IMR-90 (cell line): ENCODE results near the gene LIAS. TPM values are rescaled to one million over a fixed set of nuclear protein-coding genes. Genes with fewer than 3 reads are reported as not detected.

Experiments used
- ATAC-seq: fragments of 200-7000 bp; cut with Tn5 transposase; 2 replicates; pipeline ENCODE4 v1.9.1; 2020; ENCODE audit warnings: low read depth, mild to moderate bottlenecking, moderate library complexity
- BruUV-seq: library from RNA; stranded (reverse); fragments of 400-500 nt; replicated peaks from 2 replicates; lab custom pipeline; 2021; lab: Mats Ljungman, UMichigan
- CTCF ChIA-PET: fragments of 300-600 bp; formaldehyde crosslinking; extraction: SDS; loops from one replicate; lab custom pipeline; 2021; ENCODE audit warnings: antibody characterized with exemption; lab: Yijun Ruan, JAX
- POLR2A ChIA-PET: fragments of 300-600 bp; sonication (Branson Sonifier 250); formaldehyde crosslinking; loops from one replicate; lab custom pipeline; 2022; ENCODE audit warnings: antibody characterized with exemption; ENCODE audit not compliant: unreplicated experiment; lab: Charles Lee
- DNase-seq: peaks from one replicate; pipeline ENCODE4 v3.0.0; 2013
- H2AFZ ChIP-seq: replicated peaks from 2 replicates; pipeline ENCODE3; 2013; ENCODE audit warnings: low read length, mild to moderate bottlenecking; ENCODE audit not compliant: poor library complexity
- H2AK5ac ChIP-seq: 2 replicates; pipeline ENCODE4 v1.6.1; 2013; ENCODE audit warnings: low read depth, low read length, inconsistent platforms
- H2AK9ac ChIP-seq: replicated peaks from 2 replicates; pipeline ENCODE3; 2013; ENCODE audit warnings: mild to moderate bottlenecking, low read depth, low read length, moderate library complexity; ENCODE audit not compliant: poor library complexity
- H2BK120ac ChIP-seq: 2 replicates; pipeline ENCODE4 v1.6.1; 2013; ENCODE audit warnings: low read depth, low read length, inconsistent platforms
- H2BK15ac ChIP-seq: 3 replicates; pipeline ENCODE4 v1.6.1; 2013; ENCODE audit warnings: low read depth, low read length, inconsistent platforms
- H2BK20ac ChIP-seq: 2 replicates; pipeline ENCODE4 v1.6.1; 2013; ENCODE audit warnings: low read depth, mild to moderate bottlenecking, inconsistent platforms, low read length, moderate library complexity
- H2BK5ac ChIP-seq: 2 replicates; pipeline ENCODE4 v1.6.1; 2013; ENCODE audit warnings: mild to moderate bottlenecking, low read depth, low read length, inconsistent platforms; ENCODE audit not compliant: poor library complexity, severe bottlenecking
- H3K14ac ChIP-seq: replicated peaks from 2 replicates; pipeline ENCODE4 v1.6.1; 2013; ENCODE audit warnings: low read depth, low read length, inconsistent platforms
- H3K18ac ChIP-seq: 2 replicates; pipeline ENCODE4 v1.6.1; 2013; ENCODE audit warnings: low read depth, low read length, control low read depth
- H3K23ac ChIP-seq: 2 replicates; pipeline ENCODE4 v1.6.1; 2013; ENCODE audit warnings: low read depth, low read length, inconsistent platforms
- H3K27ac ChIP-seq: 2 replicates; pipeline ENCODE4 v1.5.1; 2013; ENCODE audit warnings: mild to moderate bottlenecking, control low read depth, low read length; ENCODE audit not compliant: insufficient read depth
- H3K27me3 ChIP-seq: 2 replicates; pipeline ENCODE4 v1.6.1; 2013; ENCODE audit warnings: low read length; ENCODE audit not compliant: control insufficient read depth, insufficient read depth
- H3K36me3 ChIP-seq: 2 replicates; pipeline ENCODE4 v1.6.1; 2013; ENCODE audit warnings: low read length, mixed read lengths; ENCODE audit not compliant: control insufficient read depth, insufficient read depth
- H3K4ac ChIP-seq: 2 replicates; pipeline ENCODE4 v1.6.1; 2013; ENCODE audit warnings: low read depth, low read length, inconsistent platforms
- H3K4me1 ChIP-seq: 2 replicates; pipeline ENCODE4 v1.6.1; 2013; ENCODE audit warnings: low read length, mixed read lengths; ENCODE audit not compliant: control insufficient read depth, insufficient read depth
- H3K4me2 ChIP-seq: 2 replicates; pipeline ENCODE4 v1.6.1; 2013; ENCODE audit warnings: low read depth, mild to moderate bottlenecking, control low read depth, low read length, moderate library complexity
- H3K4me3 ChIP-seq: 2 replicates; pipeline ENCODE4 v1.5.1; 2013; ENCODE audit warnings: low read depth, mild to moderate bottlenecking, control low read depth, low read length, moderate library complexity; ENCODE audit not compliant: insufficient read depth
- H3K56ac ChIP-seq: 2 replicates; pipeline ENCODE4 v1.6.1; 2013; ENCODE audit warnings: low read length, inconsistent platforms; ENCODE audit not compliant: insufficient read depth; ENCODE audit errors: extremely low read depth
- H3K79me1 ChIP-seq, 2 experiments: 2 replicates each; pipeline ENCODE4 v1.6.1; 2013; ENCODE audit warnings: low read length in 2 of 2, inconsistent platforms in 1 of 2, low read depth in 1 of 2
- H3K9ac ChIP-seq: 2 replicates; pipeline ENCODE4 v1.6.1; 2013; ENCODE audit warnings: low read depth, low read length, control low read depth
- H3K9me1 ChIP-seq: 2 replicates; pipeline ENCODE4 v1.6.1; 2013; ENCODE audit warnings: low read length, inconsistent platforms; ENCODE audit not compliant: insufficient read depth
- H3K9me3 ChIP-seq: 2 replicates; pipeline ENCODE4 v1.6.1; 2013; ENCODE audit warnings: low read length; ENCODE audit not compliant: control insufficient read depth, insufficient read depth
- H4K20me1 ChIP-seq: 2 replicates; pipeline ENCODE4 v1.6.1; 2013; ENCODE audit warnings: low read length, inconsistent platforms; ENCODE audit not compliant: insufficient read depth
- H4K5ac ChIP-seq: 2 replicates; pipeline ENCODE4 v1.6.1; 2013; ENCODE audit warnings: mild to moderate bottlenecking, low read depth, low read length, control low read depth
- H4K8ac ChIP-seq, 2 experiments: 2 replicates each; pipeline ENCODE4 v1.6.1; 2013; ENCODE audit warnings: low read depth in 2 of 2, low read length in 2 of 2, control low read depth in 1 of 2, inconsistent platforms in 1 of 2
- H4K91ac ChIP-seq: 2 replicates; pipeline ENCODE4 v1.6.1; 2013; ENCODE audit warnings: low read depth, low read length, inconsistent platforms; ENCODE audit not compliant: insufficient read depth
- BHLHE40 ChIP-seq: fragments of 150-350 bp; IDR thresholded peaks from 2 replicates; pipeline ENCODE4 v1.6.1; 2016; ENCODE audit warnings: mild to moderate bottlenecking, low read depth, low read length
- CHD1 ChIP-seq: IDR thresholded peaks from 2 replicates; pipeline ENCODE4 v1.6.1; 2012; ENCODE audit warnings: low read depth, low read length, improper control_type of control experiment
- FOS ChIP-seq: fragments of 150-350 bp; IDR thresholded peaks from 2 replicates; pipeline ENCODE4 v1.6.1; 2016; ENCODE audit warnings: low read depth, low read length
- MAFK ChIP-seq: IDR thresholded peaks from 2 replicates; pipeline ENCODE4 v1.6.1; 2012; ENCODE audit warnings: low read depth, low read length, improper control_type of control experiment
- MAZ ChIP-seq: IDR thresholded peaks from 2 replicates; pipeline ENCODE4 v1.6.1; 2012; ENCODE audit warnings: low read depth, mild to moderate bottlenecking, low read length, improper control_type of control experiment, moderate library complexity, borderline replicate concordance
- MXI1 ChIP-seq: IDR thresholded peaks from 2 replicates; pipeline ENCODE4 v1.6.1; 2012; ENCODE audit warnings: low read depth, mild to moderate bottlenecking, low read length, moderate library complexity, borderline replicate concordance
- NFE2L2 ChIP-seq: fragments of 150-350 bp; IDR thresholded peaks from 2 replicates; pipeline ENCODE4 v1.6.1; 2016; ENCODE audit warnings: low read depth, mild to moderate bottlenecking, low read length
- RAD21 ChIP-seq: IDR thresholded peaks from 2 replicates; pipeline ENCODE4 v1.6.1; 2012; ENCODE audit warnings: low read length, improper control_type of control experiment
- RCOR1 ChIP-seq: IDR thresholded peaks from 2 replicates; pipeline ENCODE4 v1.6.1; 2012; ENCODE audit warnings: mild to moderate bottlenecking, low read length, improper control_type of control experiment; ENCODE audit not compliant: insufficient replicate concordance
- RFX5 ChIP-seq: IDR thresholded peaks from 2 replicates; pipeline ENCODE4 v1.8.0; 2012; ENCODE audit warnings: low read depth, mild to moderate bottlenecking, low read length, moderate library complexity
- SMC3 ChIP-seq: fragments of 150-350 bp; IDR thresholded peaks from 2 replicates; pipeline ENCODE4 v1.6.1; 2016; ENCODE audit warnings: low read depth, mild to moderate bottlenecking, antibody characterized with exemption, low read length, moderate library complexity
- WGBS, 2 experiments: methylation state at CpG; one replicate each; pipeline versions ENCODE4 v1.1.5 to v1.1.7; 2013; ENCODE audit warnings: missing lambda C conversion rate in 2 of 2; ENCODE audit not compliant: insufficient read length in 1 of 2; ENCODE audit errors: extremely low coverage in 2 of 2; 5-methylcytosine and 5-hydroxymethylcytosine counted together
- dilution Hi-C: fragments of 300-500 bp; cut with HindIII; formaldehyde crosslinking; loops from one replicate; pipeline ENCODE4 v1.14.3; 2018; ENCODE audit warnings: low sequenced_read_pairs; ENCODE audit not compliant: unreplicated experiment
- in situ Hi-C: fragments of 300-500 bp; cut with MboI; formaldehyde crosslinking; loops from 3 replicates; pipeline ENCODE4 v1.14.3; 2019; ENCODE audit warnings: low sequenced_read_pairs, inconsistent platforms, mixed read lengths
- intact Hi-C: fragments of 100-400 bp; cut with micrococcal nuclease; formaldehyde crosslinking; loops from 2 replicates; pipeline ENCODE4 v1.10.0; 2022
- polyA plus RNA-seq, 3 experiments: library from polyadenylated mRNA; depleted of rRNA; stranded (reverse); fragments of >200 nt; gene quantifications; 2 replicates each; pipeline ENCODE4 v1.2.3, GENCODE V29; 2012; ENCODE audit warnings: low replicate concordance in 1 of 3
- total RNA-seq: library from RNA; depleted of rRNA; stranded (reverse); fragments of >200 nt; gene quantifications from 2 replicates; pipeline ENCODE4 v1.2.3, GENCODE V29; 2012
- TF ChIP-seq, protein P1 (sequence below): conservative IDR thresholded peaks from 2 replicates; pipeline ENCODE4 v1.5.1; 2012; ENCODE audit warnings: mild to moderate bottlenecking, low read depth, low read length, improper control_type of control experiment
- TF ChIP-seq, protein P2 (sequence below): fragments of 150-350 bp; IDR thresholded peaks from 2 replicates; pipeline ENCODE4 v1.6.1; 2017; ENCODE audit warnings: mild to moderate bottlenecking, antibody characterized with exemption, low read length, low read depth

The LIAS gene
- total and polyA plus RNA-seq, 2 of the 4 experiments (the other 2 are of a cell fraction) = 3.2 to 7.8 TPM

DNA sequence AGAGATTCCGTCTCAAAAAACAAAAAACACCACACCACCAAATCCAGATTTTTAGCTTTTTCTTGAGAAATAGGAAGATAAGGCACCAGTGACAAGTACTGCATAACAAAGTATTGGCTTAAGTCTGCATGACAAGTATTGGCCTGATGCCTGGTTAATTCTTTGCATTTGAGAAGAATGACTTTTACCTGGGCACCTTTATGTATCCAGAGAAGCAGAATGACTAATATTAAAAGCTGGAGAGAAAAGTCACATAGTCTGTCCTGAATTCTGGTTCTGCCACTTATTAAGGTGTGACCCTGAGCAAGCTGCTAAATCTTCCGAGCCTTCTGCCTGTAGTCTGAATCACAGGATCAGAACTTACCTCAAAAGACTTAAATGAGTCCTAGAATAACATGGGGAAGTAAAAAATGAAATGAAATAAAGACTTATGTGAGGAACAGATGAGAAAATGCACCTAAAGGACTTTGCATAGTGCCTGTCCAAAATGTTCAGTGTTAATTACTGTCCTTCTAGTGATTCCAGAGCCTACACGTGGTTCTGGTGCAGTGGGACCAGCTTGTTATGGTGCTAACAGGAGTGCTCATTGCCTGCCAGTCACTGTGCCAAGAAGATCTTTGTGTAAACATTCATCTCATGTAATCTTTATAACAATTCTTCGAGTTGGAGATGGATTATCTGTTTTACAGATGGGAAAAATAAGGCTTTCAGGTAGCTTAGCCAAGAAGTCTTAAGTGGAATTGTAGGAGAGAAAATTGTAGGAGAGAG, 36.8 kb downstream of the LIAS start (continued):
- TF ChIP-seq FOS = no peak

DNA sequence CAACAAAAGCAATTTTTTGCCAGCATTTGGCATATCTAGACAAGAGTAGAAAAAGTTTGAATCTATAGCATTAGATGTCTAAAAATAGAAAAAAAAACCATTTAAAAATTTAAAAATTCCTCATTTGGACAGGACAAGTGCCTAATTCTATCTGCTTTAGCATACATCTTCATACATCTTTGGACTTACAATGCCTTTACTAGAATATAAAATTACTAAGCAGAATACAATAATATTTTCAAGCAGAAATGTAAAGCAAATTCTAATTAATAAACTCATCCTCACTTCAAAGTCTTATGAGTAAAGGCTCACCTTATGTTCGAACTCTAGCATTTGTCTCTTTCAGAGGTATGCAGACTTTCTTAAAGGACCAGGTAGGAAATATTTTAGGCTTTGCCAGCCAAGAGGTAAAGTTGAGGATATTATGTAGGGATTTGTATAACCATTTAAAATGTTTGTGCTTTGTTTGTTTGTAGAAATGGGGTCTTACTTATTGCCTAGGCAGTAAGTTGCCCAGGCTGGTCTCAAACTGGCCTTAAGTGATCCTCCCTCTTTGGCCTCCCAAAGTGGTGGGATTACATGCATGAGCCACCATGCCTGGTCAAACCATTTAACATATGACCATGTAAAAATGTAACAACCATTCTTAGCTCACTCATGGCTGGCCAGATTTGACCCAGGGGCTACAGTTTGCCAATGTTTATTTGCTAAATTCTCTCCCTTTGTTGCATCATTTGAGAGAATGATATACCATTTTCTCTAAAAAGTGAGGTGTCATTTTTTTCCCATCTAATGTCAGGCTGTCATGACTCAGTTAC, 39.3 kb downstream of the LIAS start:
- no peak overlapping the region for H2BK120ac ChIP-seq
- no peak overlapping the region for H3K4me3 ChIP-seq
- peaks cover 9% of the 10 kb centered on the region for H3K36me3 ChIP-seq
- BruUV-seq = no TSS peak
- no peak overlapping the region for H3K9ac ChIP-seq
- no peak overlapping the region for H3K56ac ChIP-seq
- no peak overlapping the region for H2BK5ac ChIP-seq
- peak overlapping the region; percentile 37; the same call in 1 of the 2 replicates for H3K27ac ChIP-seq
- H4K20me1 ChIP-seq = peaks cover 3% of the 10 kb centered on the region; the same call in 1 of the 2 replicates
- H3K27me3 ChIP-seq = no peaks in the 10 kb centered on the region
- H3K4ac ChIP-seq = no peak overlapping the region
- no peak overlapping the region for H2BK15ac ChIP-seq
- H3K4me1 ChIP-seq = peaks cover 3% of the 10 kb centered on the region
- no peak overlapping the region for H2AK9ac ChIP-seq
- no peak overlapping the region for H2AK5ac ChIP-seq
- no peak overlapping the region for H3K4me2 ChIP-seq
- POLR2A ChIA-PET = no interaction called here
- H2AFZ ChIP-seq = no peak overlapping the region
- intact Hi-C loops = no loop called here
- dilution Hi-C loops = no loop called here
- DNase-seq = no peak
- H3K14ac ChIP-seq = no peak overlapping the region
- no peak overlapping the region for H3K23ac ChIP-seq
- CTCF ChIA-PET = no interaction called here
- H4K91ac ChIP-seq = no peak overlapping the region
- no CpG with 5 or more reads among the region's 1 CpG for WGBS, 2 experiments
- in situ Hi-C loops = no loop called here
- no peaks in the 10 kb centered on the region for H3K9me3 ChIP-seq
- no peak overlapping the region for H4K5ac ChIP-seq
- H3K18ac ChIP-seq = no peak overlapping the region
- no peak overlapping the region for H4K8ac ChIP-seq
- H3K79me1 ChIP-seq = peaks cover 0 to 21% of the 10 kb centered on the region in 2 experiments; a peak in 2 of 4 replicates
- TF ChIP-seq NFE2L2 = no peak
- TF ChIP-seq SMC3 = no peak
- TF ChIP-seq, protein P1, sequence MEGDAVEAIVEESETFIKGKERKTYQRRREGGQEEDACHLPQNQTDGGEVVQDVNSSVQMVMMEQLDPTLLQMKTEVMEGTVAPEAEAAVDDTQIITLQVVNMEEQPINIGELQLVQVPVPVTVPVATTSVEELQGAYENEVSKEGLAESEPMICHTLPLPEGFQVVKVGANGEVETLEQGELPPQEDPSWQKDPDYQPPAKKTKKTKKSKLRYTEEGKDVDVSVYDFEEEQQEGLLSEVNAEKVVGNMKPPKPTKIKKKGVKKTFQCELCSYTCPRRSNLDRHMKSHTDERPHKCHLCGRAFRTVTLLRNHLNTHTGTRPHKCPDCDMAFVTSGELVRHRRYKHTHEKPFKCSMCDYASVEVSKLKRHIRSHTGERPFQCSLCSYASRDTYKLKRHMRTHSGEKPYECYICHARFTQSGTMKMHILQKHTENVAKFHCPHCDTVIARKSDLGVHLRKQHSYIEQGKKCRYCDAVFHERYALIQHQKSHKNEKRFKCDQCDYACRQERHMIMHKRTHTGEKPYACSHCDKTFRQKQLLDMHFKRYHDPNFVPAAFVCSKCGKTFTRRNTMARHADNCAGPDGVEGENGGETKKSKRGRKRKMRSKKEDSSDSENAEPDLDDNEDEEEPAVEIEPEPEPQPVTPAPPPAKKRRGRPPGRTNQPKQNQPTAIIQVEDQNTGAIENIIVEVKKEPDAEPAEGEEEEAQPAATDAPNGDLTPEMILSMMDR = no peak
- TF ChIP-seq CHD1 = no peak
- TF ChIP-seq BHLHE40 = no peak
- TF ChIP-seq RFX5 = no peak
- TF ChIP-seq RAD21 = no peak
- no peak for TF ChIP-seq MAZ
- TF ChIP-seq, protein P2, sequence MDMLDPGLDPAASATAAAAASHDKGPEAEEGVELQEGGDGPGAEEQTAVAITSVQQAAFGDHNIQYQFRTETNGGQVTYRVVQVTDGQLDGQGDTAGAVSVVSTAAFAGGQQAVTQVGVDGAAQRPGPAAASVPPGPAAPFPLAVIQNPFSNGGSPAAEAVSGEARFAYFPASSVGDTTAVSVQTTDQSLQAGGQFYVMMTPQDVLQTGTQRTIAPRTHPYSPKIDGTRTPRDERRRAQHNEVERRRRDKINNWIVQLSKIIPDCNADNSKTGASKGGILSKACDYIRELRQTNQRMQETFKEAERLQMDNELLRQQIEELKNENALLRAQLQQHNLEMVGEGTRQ = no peak
- TF ChIP-seq MXI1 = no peak
- TF ChIP-seq MAFK = no peak
- TF ChIP-seq FOS = no peak
- TF ChIP-seq RCOR1 = no peak
- H3K9me1 ChIP-seq = no peaks in the 10 kb centered on the region
- H2BK20ac ChIP-seq = no peak overlapping the region
- ATAC-seq = no peak
